H1 (cell line): ENCODE measurements around the gene GBP6. TPM values are rescaled to one million over a fixed set of nuclear protein-coding genes. Genes with fewer than 3 reads are reported as not detected.

ENCODE experiments used
- CTCF ChIA-PET: fragments of 300-600 bp; sonication (Branson Sonifier 250); formaldehyde crosslinking; loops from one replicate; lab custom pipeline; 2021; ENCODE audit not compliant: partially characterized antibody; lab: Charles Lee
- POLR2A ChIA-PET: fragments of 300-600 bp; sonication (Branson Sonifier 250); formaldehyde crosslinking; loops from one replicate; lab custom pipeline; 2021; ENCODE audit warnings: inconsistent platforms; ENCODE audit not compliant: partially characterized antibody; lab: Charles Lee
- DNase-seq, 2 experiments: peaks; one replicate each; pipeline versions ENCODE4 v3.0.0 to v3.0.0-alpha.2; 2010 to 2022; ENCODE audit warnings: low spot score in 2 of 2, low read depth in 1 of 2, mixed read lengths in 1 of 2
- FAIRE-seq: peaks from 2 replicates; lab custom pipeline; 2011; peaks lifted over from hg19 to GRCh38; lab: Jason Lieb, UNC
- H2AFZ ChIP-seq: 2 replicates; pipeline ENCODE4 v1.8.1; 2012; ENCODE audit warnings: low read length, inconsistent platforms
- H2AK5ac ChIP-seq: 2 replicates; pipeline ENCODE4 v1.6.1; 2013; ENCODE audit warnings: low read depth, low read length
- H2BK120ac ChIP-seq: replicated peaks from 2 replicates; pipeline ENCODE3; 2013; ENCODE audit warnings: low read depth, low read length, inconsistent platforms
- H2BK12ac ChIP-seq: 2 replicates; pipeline ENCODE4 v1.6.1; 2013; ENCODE audit warnings: low read depth, low read length
- H2BK15ac ChIP-seq: 2 replicates; pipeline ENCODE4 v1.6.1; 2013; ENCODE audit warnings: low read length
- H2BK20ac ChIP-seq: 2 replicates; pipeline ENCODE4 v1.6.1; 2013; ENCODE audit warnings: low read length
- H2BK5ac ChIP-seq: 2 replicates; pipeline ENCODE4 v1.6.1; 2013; ENCODE audit warnings: low read depth, low read length
- H3K14ac ChIP-seq: 2 replicates; pipeline ENCODE4 v1.6.1; 2013; ENCODE audit warnings: inconsistent platforms; ENCODE audit not compliant: insufficient read length
- H3K18ac ChIP-seq: 2 replicates; pipeline ENCODE4 v1.6.1; 2013; ENCODE audit warnings: low read length; ENCODE audit errors: extremely low read depth
- H3K23ac ChIP-seq: 2 replicates; pipeline ENCODE4 v1.6.1; 2013; ENCODE audit warnings: inconsistent platforms; ENCODE audit not compliant: insufficient read length
- H3K23me2 ChIP-seq: 2 replicates; pipeline ENCODE4 v1.6.1; 2013; ENCODE audit warnings: low read depth, low read length
- H3K27ac ChIP-seq: 2 replicates; pipeline ENCODE4 v1.6.1; 2011; ENCODE audit warnings: low read depth, low read length, inconsistent platforms
- H3K27me3 ChIP-seq, 4 experiments: replicated peaks in 1 of 4; 1 replicate in 1 of 4; 2 replicates in 3 of 4; pipeline versions ENCODE4 v1.6.1 to v1.8.1; 2011 to 2013; ENCODE audit warnings: low read length in 3 of 4, mild to moderate bottlenecking in 3 of 4, inconsistent platforms in 2 of 4, mixed read lengths in 2 of 4, moderate library complexity in 1 of 4; ENCODE audit not compliant: control insufficient read depth in 3 of 4, insufficient read depth in 3 of 4; ENCODE audit errors: extremely low read depth in 1 of 4
- H3K36me3 ChIP-seq, 4 experiments: 2 replicates each; pipeline versions ENCODE4 v1.6.1 to v1.8.1; 2011 to 2013; ENCODE audit warnings: mild to moderate bottlenecking in 4 of 4, low read length in 3 of 4, moderate library complexity in 2 of 4, control low read depth in 1 of 4, inconsistent platforms in 1 of 4; ENCODE audit not compliant: insufficient read depth in 4 of 4, control insufficient read depth in 2 of 4
- H3K4ac ChIP-seq: replicated peaks from 2 replicates; pipeline ENCODE3; 2013; ENCODE audit warnings: low read length, low read depth, mixed read lengths, inconsistent platforms; ENCODE audit not compliant: insufficient read length
- H3K4me1 ChIP-seq, 4 experiments: replicated peaks in 1 of 4; 1 replicate in 1 of 4; 2 replicates in 3 of 4; pipeline versions ENCODE4 v1.6.1 to v1.8.1; 2011 to 2013; ENCODE audit warnings: low read length in 3 of 4, inconsistent platforms in 2 of 4, mixed read lengths in 1 of 4; ENCODE audit not compliant: insufficient read depth in 4 of 4, control insufficient read depth in 3 of 4
- H3K4me2 ChIP-seq, 2 experiments: 2 replicates each; pipeline versions ENCODE4 v1.6.1 to v1.8.1; 2011 to 2013; ENCODE audit warnings: low read depth in 2 of 2, low read length in 2 of 2, control low read depth in 1 of 2, inconsistent platforms in 1 of 2, mild to moderate bottlenecking in 1 of 2; ENCODE audit not compliant: insufficient read depth in 1 of 2
- H3K4me3 ChIP-seq, 4 experiments: fragments of 200-600, 300-600 bp in 1 of 4; sonication (generic), shearing (Covaris generic), sonication (Bioruptor Twin) in 1 of 4; 2 replicates each; pipeline versions ENCODE4 v1.5.1 to v1.8.1; 2011 to 2016; ENCODE audit warnings: low read length in 4 of 4, low read depth in 3 of 4, control low read depth in 2 of 4, inconsistent platforms in 2 of 4, mild to moderate bottlenecking in 2 of 4, mixed read lengths in 1 of 4, moderate library complexity in 1 of 4; ENCODE audit not compliant: insufficient read depth in 2 of 4; ENCODE audit errors: extremely low read depth in 1 of 4
- H3K56ac ChIP-seq: replicated peaks from 2 replicates; pipeline ENCODE3; 2013; ENCODE audit warnings: low read depth, mild to moderate bottlenecking, mixed read lengths, low read length, inconsistent platforms; ENCODE audit not compliant: insufficient read length
- H3K79me1 ChIP-seq: 2 replicates; pipeline ENCODE4 v1.6.1; 2013; ENCODE audit warnings: low read depth, low read length, control low read depth
- H3K79me2 ChIP-seq, 2 experiments: 2 replicates each; pipeline versions ENCODE4 v1.6.1 to v1.8.1; 2012 to 2013; ENCODE audit warnings: low read length in 2 of 2, mild to moderate bottlenecking in 2 of 2, inconsistent platforms in 1 of 2; ENCODE audit not compliant: insufficient read depth in 2 of 2, control insufficient read depth in 1 of 2
- H3K9ac ChIP-seq, 4 experiments: replicated peaks in 1 of 4; 1 replicate in 1 of 4; 2 replicates in 3 of 4; pipeline versions ENCODE4 v1.6.1 to v1.8.1; 2011 to 2013; ENCODE audit warnings: low read depth in 3 of 4, low read length in 3 of 4, control low read depth in 2 of 4, mild to moderate bottlenecking in 2 of 4, moderate library complexity in 2 of 4, inconsistent platforms in 1 of 4; ENCODE audit errors: extremely low read depth in 1 of 4
- H3K9me3 ChIP-seq, 2 experiments: 2 replicates each; pipeline versions ENCODE4 v1.6.1 to v1.8.1; 2012 to 2013; ENCODE audit warnings: mild to moderate bottlenecking in 2 of 2, moderate library complexity in 2 of 2, control low read depth in 1 of 2, inconsistent platforms in 1 of 2, low read depth in 1 of 2, low read length in 1 of 2, mixed read lengths in 1 of 2; ENCODE audit not compliant: insufficient read depth in 2 of 2
- H4K20me1 ChIP-seq, 2 experiments: replicated peaks in 1 of 2; 2 replicates each; pipeline versions ENCODE3 to v1.8.1; 2011 to 2013; ENCODE audit warnings: inconsistent platforms in 2 of 2, low read length in 2 of 2, mild to moderate bottlenecking in 1 of 2; ENCODE audit not compliant: insufficient read depth in 2 of 2, control insufficient read depth in 1 of 2
- H4K5ac ChIP-seq: 2 replicates; pipeline ENCODE4 v1.6.1; 2013; ENCODE audit warnings: low read length, low read depth, mixed read lengths, inconsistent platforms; ENCODE audit not compliant: insufficient read length
- H4K8ac ChIP-seq: 2 replicates; pipeline ENCODE4 v1.8.0; 2013; ENCODE audit warnings: mild to moderate bottlenecking, moderate library complexity, low read length, inconsistent platforms; ENCODE audit not compliant: insufficient read depth; ENCODE audit errors: extremely low read depth
- H4K91ac ChIP-seq: replicated peaks from 2 replicates; pipeline ENCODE3; 2013; ENCODE audit warnings: low read length, mixed read lengths, inconsistent platforms; ENCODE audit not compliant: insufficient read length
- ASH2L ChIP-seq: fragments of 200-600, 300-600 bp; sonication (generic); IDR thresholded peaks from one replicate; pipeline ENCODE4 v1.7.1; 2017; ENCODE audit warnings: low read length
- CHD1 ChIP-seq: IDR thresholded peaks from 2 replicates; pipeline ENCODE4 v1.6.1; 2012; ENCODE audit warnings: low read depth, low read length, improper control_type of control experiment
- EP300 ChIP-seq, 2 experiments: IDR thresholded peaks; 1 replicate in 1 of 2; 2 replicates in 1 of 2; pipeline ENCODE4 v1.6.1; 2011 to 2012; ENCODE audit warnings: low read depth in 2 of 2, low read length in 2 of 2, mild to moderate bottlenecking in 2 of 2, borderline replicate concordance in 1 of 2, inconsistent platforms in 1 of 2, moderate library complexity in 1 of 2
- GABPA ChIP-seq: IDR thresholded peaks from 2 replicates; pipeline ENCODE4 v1.6.1; 2011; ENCODE audit warnings: mild to moderate bottlenecking, low read length, moderate library complexity, borderline replicate concordance; ENCODE audit not compliant: insufficient read depth
- GTF2F1 ChIP-seq: IDR thresholded peaks from 2 replicates; pipeline ENCODE4 v1.6.1; 2012; ENCODE audit warnings: low read depth, low read length, improper control_type of control experiment, borderline replicate concordance
- KDM5A ChIP-seq: fragments of 200-600 bp; IDR thresholded peaks from 2 replicates; pipeline ENCODE4 v1.7.1; 2012; ENCODE audit warnings: mild to moderate bottlenecking, low read length, inconsistent platforms, mixed read lengths
- NANOG ChIP-seq: IDR thresholded peaks from 2 replicates; pipeline ENCODE4 v1.6.1; 2011; ENCODE audit warnings: low read length, low read depth, mild to moderate bottlenecking, inconsistent platforms; ENCODE audit not compliant: insufficient read depth, poor library complexity, severe bottlenecking
- PHF8 ChIP-seq: fragments of 200-600 bp; sonication (generic); conservative IDR thresholded peaks from 2 replicates; pipeline ENCODE4 v1.7.1; 2012; ENCODE audit warnings: low read depth, mild to moderate bottlenecking, inconsistent platforms, low read length, moderate library complexity
- RBBP5 ChIP-seq: IDR thresholded peaks from 2 replicates; pipeline ENCODE4 v1.7.1; 2012; ENCODE audit warnings: low read depth, mild to moderate bottlenecking, inconsistent platforms, low read length, moderate library complexity, borderline replicate concordance
- SUZ12 ChIP-seq: fragments of 200-600 bp; sonication (generic); IDR thresholded peaks from 2 replicates; pipeline ENCODE4 v1.6.1; 2012; ENCODE audit warnings: mild to moderate bottlenecking, inconsistent platforms, low read length, moderate library complexity, mixed read lengths
- YY1 ChIP-seq: IDR thresholded peaks from 2 replicates; pipeline ENCODE4 v1.6.1; 2011; ENCODE audit warnings: low read depth, mild to moderate bottlenecking, low read length
- ZNF274 ChIP-seq: IDR thresholded peaks from 2 replicates; pipeline ENCODE4 v1.7.0; 2012; ENCODE audit warnings: low read length, borderline replicate concordance; ENCODE audit errors: extremely low read depth
- WGBS, 2 experiments: shearing (Covaris generic) in 1 of 2; methylation state at CpG; one replicate each; pipeline versions ENCODE4 v1.1.6 to v1.1.7; 2013 to 2015; ENCODE audit warnings: low lambda C conversion rate in 2 of 2, mixed read lengths in 2 of 2, inconsistent platforms in 1 of 2, low coverage in 1 of 2, missing lambda C conversion rate in 1 of 2; ENCODE audit not compliant: insufficient replicate concordance in 2 of 2, insufficient coverage in 1 of 2, insufficient read length in 1 of 2; ENCODE audit errors: extremely low coverage in 1 of 2, missing lambda C conversion rate in 1 of 2; 5-methylcytosine and 5-hydroxymethylcytosine counted together
- polyA plus RNA-seq, 7 experiments: library from polyadenylated mRNA; depleted of rRNA in 3 of 7; stranded (reverse) in 5 of 7; unstranded in 2 of 7; fragments of >200 nt in 5 of 7; fragments of 200-250 nt in 2 of 7; gene quantifications; 1 replicate in 5 of 7; 2 replicates in 1 of 7; 4 replicates in 1 of 7; pipeline versions ENCODE4 v1.2.1 to v1.2.3, GENCODE V29; 2011 to 2013; ENCODE audit warnings: missing spikeins in 2 of 7, mixed read lengths in 2 of 7
- total RNA-seq: library from RNA; stranded (reverse); fragmentation: NEBNext Ultra II Directional; extraction: Animal tissue kit (Norgen Biotek cat#: 25700); gene quantifications from 2 replicates; pipeline ENCODE4 v1.2.1, GENCODE V29; 2021
- TF ChIP-seq, protein P1 (sequence below): IDR thresholded peaks from 2 replicates; pipeline ENCODE4 v1.6.1; 2012; ENCODE audit warnings: low read length, inconsistent platforms

The GBP6 gene
- total and polyA plus RNA-seq, 2 of the 8 experiments (the other 6 are each of a cell fraction or from before 2014, with no cell fraction given) = not detected

DNA sequence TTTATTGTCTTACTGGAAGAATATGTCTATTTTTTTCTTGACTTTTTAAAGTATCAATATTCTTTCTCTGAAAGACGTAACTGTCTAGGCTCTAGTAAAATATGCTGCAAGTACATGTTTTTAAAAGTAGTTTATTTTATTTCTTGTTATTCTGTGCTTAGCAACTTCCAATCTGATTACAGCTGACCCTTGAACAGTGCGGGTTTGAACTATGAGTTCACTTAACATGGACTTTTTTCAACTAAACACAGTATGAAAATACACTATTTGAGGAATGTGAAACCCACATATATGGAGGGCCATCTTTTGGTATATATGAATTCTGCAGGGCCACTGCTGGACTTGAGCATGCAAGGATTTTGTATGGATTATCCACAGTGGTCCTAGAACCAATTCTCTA is 26.8 kb downstream of the GBP6 start:
- H2AK5ac ChIP-seq = no peak overlapping the region
- no peak overlapping the region for H3K4me2 ChIP-seq
- no peaks in the 10 kb centered on the region for H3K79me2 ChIP-seq
- no peak overlapping the region for H3K27ac ChIP-seq
- ChIA-PET POLR2A (no interaction called here), CTCF (no interaction called here)
- H3K4ac ChIP-seq = no peak overlapping the region
- no peak overlapping the region for H3K23ac ChIP-seq
- H3K9ac ChIP-seq = no peak overlapping the region
- no peaks in the 10 kb centered on the region for H3K23me2 ChIP-seq
- no peaks in the 10 kb centered on the region for H3K9me3 ChIP-seq
- FAIRE-seq (no peak), DNase-seq (no peak)
- H4K20me1 ChIP-seq = no peaks in the 10 kb centered on the region
- H4K8ac ChIP-seq = no peak overlapping the region
- H3K14ac ChIP-seq = no peak overlapping the region
- H2BK15ac ChIP-seq = no peak overlapping the region
- H2AFZ ChIP-seq = no peak overlapping the region
- 92% methylated on average over 2 of the region's 2 CpGs; no CpG with 5 or more reads in 1 of the 2 experiments for WGBS, 2 experiments
- H3K36me3 ChIP-seq = no peaks in the 10 kb centered on the region
- H3K18ac ChIP-seq = no peak overlapping the region
- no peak overlapping the region for H3K56ac ChIP-seq
- no peak overlapping the region for H2BK20ac ChIP-seq
- no peak overlapping the region for H4K5ac ChIP-seq
- no peak overlapping the region for H4K91ac ChIP-seq
- H2BK12ac ChIP-seq = no peak overlapping the region
- H3K27me3 ChIP-seq = no peaks in the 10 kb centered on the region
- H2BK120ac ChIP-seq = no peak overlapping the region
- no peaks in the 10 kb centered on the region for H3K4me1 ChIP-seq
- H2BK5ac ChIP-seq = no peak overlapping the region
- no peak overlapping the region for H3K4me3 ChIP-seq
- no peaks in the 10 kb centered on the region for H3K79me1 ChIP-seq
- TF ChIP-seq GTF2F1 (no peak), ASH2L (no peak), KDM5A (no peak), CHD1 (no peak), RBBP5 (no peak), NANOG (no peak), SUZ12 (no peak), ZNF274 (no peak), PHF8 (no peak), YY1 (no peak), EP300 (IDR thresholded peaks at IDR 0.05; ENCODE audit: borderline replicate concordance in 1 of 2, low read depth in 2 of 2, low read length in 2 of 2) (no peak), GABPA (no peak)
- TF ChIP-seq, protein P1, sequence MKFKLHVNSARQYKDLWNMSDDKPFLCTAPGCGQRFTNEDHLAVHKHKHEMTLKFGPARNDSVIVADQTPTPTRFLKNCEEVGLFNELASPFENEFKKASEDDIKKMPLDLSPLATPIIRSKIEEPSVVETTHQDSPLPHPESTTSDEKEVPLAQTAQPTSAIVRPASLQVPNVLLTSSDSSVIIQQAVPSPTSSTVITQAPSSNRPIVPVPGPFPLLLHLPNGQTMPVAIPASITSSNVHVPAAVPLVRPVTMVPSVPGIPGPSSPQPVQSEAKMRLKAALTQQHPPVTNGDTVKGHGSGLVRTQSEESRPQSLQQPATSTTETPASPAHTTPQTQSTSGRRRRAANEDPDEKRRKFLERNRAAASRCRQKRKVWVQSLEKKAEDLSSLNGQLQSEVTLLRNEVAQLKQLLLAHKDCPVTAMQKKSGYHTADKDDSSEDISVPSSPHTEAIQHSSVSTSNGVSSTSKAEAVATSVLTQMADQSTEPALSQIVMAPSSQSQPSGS = no peak
